Measurements from ENCODE around the gene NRARP. TPM values are rescaled to one million over a fixed set of nuclear protein-coding genes. Genes with fewer than 3 reads are reported as not detected.

The NRARP gene
- total RNA-seq, 1 donor from 2014 or later: 20.7 TPM

GRCh38 chr9:137264067-137264466 lies 38.0 kb downstream of the NRARP start:
- no peaks in the 10 kb centered on the region for H4K20me1 ChIP-seq (ENCODE audit: low read depth)
- no peaks in the 10 kb centered on the region for H3K79me2 ChIP-seq (ENCODE audit: low read depth)
- H3K9ac ChIP-seq: no peak overlapping the region
- no peak overlapping the region for H3K4me3 Mint-ChIP-seq
- no peak for DNase-seq (ENCODE audit: low spot score)
- no peaks in the 10 kb centered on the region for H3K27me3 ChIP-seq
- H3K27me3 Mint-ChIP-seq (ENCODE audit: insufficient read depth, low read depth): peaks cover 2% of the 10 kb centered on the region
- H3K27ac Mint-ChIP-seq: no peak overlapping the region
- no peak overlapping the region for H3K27ac ChIP-seq
- no peak overlapping the region for H3K4me2 ChIP-seq
- no peak overlapping the region for H2AFZ ChIP-seq (replicated peaks)
- no peaks in the 10 kb centered on the region for H3K4me1 ChIP-seq
- H3K4me1 Mint-ChIP-seq: peaks cover 5% of the 10 kb centered on the region
- TF ChIP-seq EZH2 (IDR thresholded peaks at IDR 0.05) (no peak), CTCF (IDR thresholded peaks at IDR 0.05) (no peak), EZH2phosphoT487 (IDR thresholded peaks at IDR 0.05) (no peak)
- H3F3A ChIP-seq (ENCODE audit: low read depth): peaks cover 16% of the 10 kb centered on the region
- H3K36me3 Mint-ChIP-seq: peaks cover 12% of the 10 kb centered on the region
- no peaks in the 10 kb centered on the region for H3K36me3 ChIP-seq
- H3K9me3 ChIP-seq (ENCODE audit: low read depth): no peaks in the 10 kb centered on the region
- no peak overlapping the region for H3K4me3 ChIP-seq
- peaks cover 3% of the 10 kb centered on the region for H3K9me3 Mint-ChIP-seq

GRCh38 chr9:137263506-137263905 lies 38.6 kb downstream of the NRARP start:
- Mint-ChIP-seq H3K9me3 (peaks cover 3% of the 10 kb centered on the region), H3K27ac (no peak overlapping the region), H3K27me3 (ENCODE audit: insufficient read depth, low read depth) (peaks cover 2% of the 10 kb centered on the region), H3K4me1 (peaks cover 5% of the 10 kb centered on the region), H3K36me3 (peaks cover 16% of the 10 kb centered on the region), H3K4me3 (no peak overlapping the region)
- Histone ChIP-seq H3K36me3 (no peaks in the 10 kb centered on the region), H3K4me2 (no peak overlapping the region), H3K27ac (no peak overlapping the region), H3K4me3 (no peak overlapping the region), H2AFZ (replicated peaks) (no peak overlapping the region), H4K20me1 (ENCODE audit: low read depth) (no peaks in the 10 kb centered on the region), H3K4me1 (no peaks in the 10 kb centered on the region), H3F3A (ENCODE audit: low read depth) (peaks cover 16% of the 10 kb centered on the region), H3K9ac (no peak overlapping the region), H3K27me3 (no peaks in the 10 kb centered on the region), H3K9me3 (ENCODE audit: low read depth) (no peaks in the 10 kb centered on the region), H3K79me2 (ENCODE audit: low read depth) (no peaks in the 10 kb centered on the region)
- DNase-seq (ENCODE audit: low spot score): no peak
- TF ChIP-seq CTCF (IDR thresholded peaks at IDR 0.05) (no peak), EZH2phosphoT487 (IDR thresholded peaks at IDR 0.05) (no peak), EZH2 (IDR thresholded peaks at IDR 0.05) (no peak)

GRCh38 chr9:137262909-137263285 lies 39.2 kb downstream of the NRARP start:
- Histone ChIP-seq H3K4me2 (no peak overlapping the region), H3K36me3 (no peaks in the 10 kb centered on the region), H3K27ac (no peak overlapping the region), H3K9ac (no peak overlapping the region), H4K20me1 (ENCODE audit: low read depth) (no peaks in the 10 kb centered on the region), H3K79me2 (ENCODE audit: low read depth) (no peaks in the 10 kb centered on the region), H3K4me1 (no peaks in the 10 kb centered on the region), H3K9me3 (ENCODE audit: low read depth) (no peaks in the 10 kb centered on the region), H3K27me3 (no peaks in the 10 kb centered on the region), H2AFZ (replicated peaks) (no peak overlapping the region), H3F3A (ENCODE audit: low read depth) (peaks cover 16% of the 10 kb centered on the region), H3K4me3 (no peak overlapping the region)
- Mint-ChIP-seq H3K9me3 (peaks cover 3% of the 10 kb centered on the region), H3K36me3 (peaks cover 16% of the 10 kb centered on the region), H3K4me1 (peaks cover 5% of the 10 kb centered on the region), H3K4me3 (peak overlapping the region; percentile 65), H3K27ac (no peak overlapping the region), H3K27me3 (ENCODE audit: insufficient read depth, low read depth) (peaks cover 2% of the 10 kb centered on the region)
- DNase-seq (ENCODE audit: low spot score): no peak
- TF ChIP-seq EZH2 (IDR thresholded peaks at IDR 0.05) (no peak), EZH2phosphoT487 (IDR thresholded peaks at IDR 0.05) (no peak), CTCF (IDR thresholded peaks at IDR 0.05) (no peak)

Data from neural progenitor cell (in vitro differentiated cells).